ENCODE measurements around the gene SCN3B.
"Not testable (repeated sequence)": the region's sequence is repeated elsewhere in the genome, so short reads cannot be mapped to it uniquely, and the experiment has no call there.

DNA sequence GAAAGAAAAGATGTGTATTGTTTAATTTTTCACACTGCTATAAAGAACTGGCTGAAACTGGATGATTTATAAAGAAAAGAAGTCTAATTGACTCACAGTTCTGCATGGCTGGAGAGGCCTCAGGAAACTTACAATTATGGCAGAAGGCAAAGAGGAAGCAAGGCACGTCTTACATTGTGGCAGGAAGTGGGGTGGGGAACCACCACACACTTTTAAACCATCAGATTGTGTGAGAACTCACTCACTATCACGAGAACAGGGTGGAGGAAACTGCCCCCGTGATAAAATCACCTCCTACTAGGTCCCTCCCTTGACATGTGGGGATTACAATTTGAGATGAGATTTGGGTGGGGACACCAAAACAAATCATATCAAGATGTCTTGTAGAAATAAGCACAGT lies 5.5 kb upstream of the SCN3B start:
- TF ChIP-seq, protein P1, sequence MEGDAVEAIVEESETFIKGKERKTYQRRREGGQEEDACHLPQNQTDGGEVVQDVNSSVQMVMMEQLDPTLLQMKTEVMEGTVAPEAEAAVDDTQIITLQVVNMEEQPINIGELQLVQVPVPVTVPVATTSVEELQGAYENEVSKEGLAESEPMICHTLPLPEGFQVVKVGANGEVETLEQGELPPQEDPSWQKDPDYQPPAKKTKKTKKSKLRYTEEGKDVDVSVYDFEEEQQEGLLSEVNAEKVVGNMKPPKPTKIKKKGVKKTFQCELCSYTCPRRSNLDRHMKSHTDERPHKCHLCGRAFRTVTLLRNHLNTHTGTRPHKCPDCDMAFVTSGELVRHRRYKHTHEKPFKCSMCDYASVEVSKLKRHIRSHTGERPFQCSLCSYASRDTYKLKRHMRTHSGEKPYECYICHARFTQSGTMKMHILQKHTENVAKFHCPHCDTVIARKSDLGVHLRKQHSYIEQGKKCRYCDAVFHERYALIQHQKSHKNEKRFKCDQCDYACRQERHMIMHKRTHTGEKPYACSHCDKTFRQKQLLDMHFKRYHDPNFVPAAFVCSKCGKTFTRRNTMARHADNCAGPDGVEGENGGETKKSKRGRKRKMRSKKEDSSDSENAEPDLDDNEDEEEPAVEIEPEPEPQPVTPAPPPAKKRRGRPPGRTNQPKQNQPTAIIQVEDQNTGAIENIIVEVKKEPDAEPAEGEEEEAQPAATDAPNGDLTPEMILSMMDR (IDR thresholded peaks at IDR 0.05) = not testable (repeated sequence)
- not testable (repeated sequence) for TF ChIP-seq POLR2A (IDR thresholded peaks at IDR 0.05)

All from stomach (tissue), 4 donors.